OCI-LY7 (cell line): ENCODE results near the gene HMGB1. TPM values are rescaled to one million over a fixed set of nuclear protein-coding genes. Genes with fewer than 3 reads are reported as not detected.
A peak's percentile ranks its signal among the peaks of the same experiment; 100 is the strongest.
"Not testable (repeated sequence)": the region's sequence is repeated elsewhere in the genome, so short reads cannot be mapped to it uniquely, and the experiment has no call there.

Source experiments
- BruUV-seq: library from RNA; stranded (reverse); fragments of 400-500 nt; replicated peaks from 2 replicates; lab custom pipeline; 2021; lab: Mats Ljungman, UMichigan
- CTCF ChIA-PET: fragments of 300-600 bp; sonication (Branson Sonifier 250); formaldehyde crosslinking; loops from one replicate; lab custom pipeline; 2022; ENCODE audit warnings: antibody characterized with exemption; ENCODE audit not compliant: unreplicated experiment; lab: Charles Lee
- POLR2A ChIA-PET: fragments of 300-600 bp; sonication (Branson Sonifier 250); formaldehyde crosslinking; loops from one replicate; lab custom pipeline; 2022; ENCODE audit warnings: antibody characterized with exemption; lab: Charles Lee
- DNase-seq: peaks from one replicate; pipeline ENCODE4 v3.0.0-alpha.2; 2015; ENCODE audit warnings: low spot score
- H2AFZ ChIP-seq: fragments of 200-600 bp; sonication (generic), shearing (Covaris generic); 2 replicates; pipeline ENCODE4 v1.6.1; 2014; ENCODE audit warnings: mild to moderate bottlenecking, antibody characterized with exemption, low read length, moderate library complexity
- H3K27ac ChIP-seq: fragments of 200-600 bp; sonication (generic); 2 replicates; pipeline ENCODE4 v1.5.1; 2014; ENCODE audit warnings: mixed run types, low read depth, mild to moderate bottlenecking, moderate library complexity, low read length, inconsistent platforms; ENCODE audit not compliant: poor library complexity, severe bottlenecking
- H3K36me3 ChIP-seq: fragments of 200-600 bp; sonication (generic); 2 replicates; pipeline ENCODE4 v1.6.1; 2014; ENCODE audit warnings: mild to moderate bottlenecking, antibody characterized with exemption, low read length, moderate library complexity, mixed read lengths; ENCODE audit not compliant: insufficient read depth
- H3K4me1 ChIP-seq: fragments of 200-600 bp; sonication (generic); 2 replicates; pipeline ENCODE4 v1.5.1; 2014; ENCODE audit warnings: mild to moderate bottlenecking, low read length; ENCODE audit not compliant: insufficient read depth, poor library complexity, severe bottlenecking
- H3K4me2 ChIP-seq: fragments of 200-600 bp; sonication (generic); 2 replicates; pipeline ENCODE4 v1.6.1; 2014; ENCODE audit warnings: mild to moderate bottlenecking, low read length
- H3K4me3 ChIP-seq: fragments of 200-600 bp; sonication (generic); 2 replicates; pipeline ENCODE4 v1.5.1; 2014; ENCODE audit warnings: mild to moderate bottlenecking, low read depth, low read length; ENCODE audit not compliant: poor library complexity, severe bottlenecking
- H3K79me2 ChIP-seq: fragments of 200-600 bp; sonication (generic); 2 replicates; pipeline ENCODE4 v1.6.1; 2016; ENCODE audit warnings: low read depth, mild to moderate bottlenecking, low read length, moderate library complexity, mixed read lengths; ENCODE audit not compliant: insufficient read depth
- H3K9me2 ChIP-seq: fragments of 200-600 bp; sonication (generic); 2 replicates; pipeline ENCODE4 v1.6.1; 2016; ENCODE audit warnings: mild to moderate bottlenecking, low read length, mixed read lengths; ENCODE audit not compliant: insufficient read depth
- H3K9me3 ChIP-seq: fragments of 200-600 bp; sonication (generic); 2 replicates; pipeline ENCODE4 v1.6.1; 2014; ENCODE audit warnings: mild to moderate bottlenecking, mixed run types, low read length, mixed read lengths
- H4K20me1 ChIP-seq: fragments of 200-600 bp; sonication (generic); 2 replicates; pipeline ENCODE4 v1.6.1; 2014; ENCODE audit warnings: mild to moderate bottlenecking, antibody characterized with exemption, low read length, moderate library complexity, mixed read lengths; ENCODE audit not compliant: insufficient read depth
- CTCF ChIP-seq: fragments of 200-600 bp; sonication (generic); conservative IDR thresholded peaks from 2 replicates; pipeline ENCODE4 v1.5.1; 2014; ENCODE audit warnings: mild to moderate bottlenecking, antibody characterized with exemption, low read length, moderate library complexity, mixed read lengths
- EZH2phosphoT487 ChIP-seq: fragments of 200-600 bp; sonication (generic); IDR thresholded peaks from 2 replicates; pipeline ENCODE4 v1.6.1; 2018; ENCODE audit warnings: low read depth, borderline replicate concordance, mild to moderate bottlenecking, mixed run types, antibody characterized with exemption, low read length, moderate library complexity, mixed read lengths
- intact Hi-C: fragments of 100-400 bp; cut with micrococcal nuclease; formaldehyde crosslinking; loops from one replicate; pipeline ENCODE4 v1.10.0; 2022; ENCODE audit not compliant: unreplicated experiment
- total RNA-seq, 2 experiments: library from RNA; depleted of rRNA in 1 of 2; stranded (reverse); fragments of >200 nt in 1 of 2; shearing (Covaris generic) in 1 of 2; gene quantifications; 2 replicates each; pipeline ENCODE4 v1.2.3, GENCODE V29; 2014 to 2022

HMGB1 gene
- total RNA-seq, 2 experiments from 2014 or later, result 1,114 to 1,288 TPM

GRCh38 chr13:30443957-30444404 lies 21.8 kb downstream of the HMGB1 start:
- ChIA-PET POLR2A (interaction anchor here (0.7 to 16.4 kb wide), 18 partner anchors 9 to 250 kb away, joined by 3 to 235 read pairs (median 6); partner anchors contain the start of gene UBE2L5), CTCF (interaction anchor here (0.6 to 3.9 kb wide), 3 partner anchors 15 to 69 kb away, joined by 3 to 17 read pairs (median 6); no protein-coding TSS in a partner anchor)
- intact Hi-C loops, result loop anchor here (1.0 to 10.0 kb wide), 5 partner anchors 15 to 291 kb away; partner anchors contain the start of genes ALOX5AP and UBE2L5
- peaks cover 72% of the 10 kb centered on the region for H3K4me1 ChIP-seq
- peaks cover 39% of the 10 kb centered on the region for H3K79me2 ChIP-seq
- BruUV-seq, result no TSS peak
- H3K4me2 ChIP-seq, result peak overlapping the region; percentile 92
- peaks cover 18% of the 10 kb centered on the region; the same call in 1 of the 2 replicates for H3K9me3 ChIP-seq
- H3K9me2 ChIP-seq, result no peaks in the 10 kb centered on the region
- DNase-seq, result peak; percentile 97
- H4K20me1 ChIP-seq, result no peaks in the 10 kb centered on the region
- peak overlapping the region; percentile 87 for H3K4me3 ChIP-seq
- no peak overlapping the region for H2AFZ ChIP-seq
- peaks cover 30% of the 10 kb centered on the region for H3K36me3 ChIP-seq
- TF ChIP-seq CTCF (no peak; the same call in 1 of the 2 replicates), EZH2phosphoT487 (no peak)
- H3K27ac ChIP-seq, result peak overlapping the region; percentile 98

GRCh38 chr13:30443491-30443890 lies 22.2 kb downstream of the HMGB1 start:
- H3K79me2 ChIP-seq, result peaks cover 34% of the 10 kb centered on the region
- H3K4me1 ChIP-seq, result peaks cover 73% of the 10 kb centered on the region
- H3K27ac ChIP-seq, result peak overlapping the region; percentile 98
- H4K20me1 ChIP-seq, BruUV-seq, H2AFZ ChIP-seq, H3K9me2 ChIP-seq: not testable (repeated sequence)
- peak overlapping the region; percentile 87 for H3K4me3 ChIP-seq
- H3K36me3 ChIP-seq, result peaks cover 25% of the 10 kb centered on the region
- H3K4me2 ChIP-seq, result peak overlapping the region; percentile 92
- DNase-seq, result peak; percentile 61
- intact Hi-C loops, result loop anchor here (2.0 to 10.0 kb wide), 2 partner anchors 21 to 291 kb away; partner anchors contain the start of genes ALOX5AP and UBE2L5
- POLR2A ChIA-PET, result interaction anchor here (0.6 to 16.4 kb wide), 20 partner anchors 9 to 173 kb away, joined by 3 to 235 read pairs (median 5); partner anchors contain the start of genes KATNAL1 and UBE2L5
- peaks cover 18% of the 10 kb centered on the region; the same call in 1 of the 2 replicates for H3K9me3 ChIP-seq
- CTCF ChIA-PET, result interaction anchor here (1.5 to 3.9 kb wide), 2 partner anchors 14 to 69 kb away, joined by 6 to 17 read pairs; no protein-coding TSS in a partner anchor

- H3K4me3 ChIP-seq, result peak overlapping the region; percentile 87
- CTCF ChIA-PET, result interaction anchor here (1.5 to 3.9 kb wide), 2 partner anchors 13 to 68 kb away, joined by 6 to 17 read pairs; no protein-coding TSS in a partner anchor
- peak overlapping the region; percentile 64; the same call in 1 of the 2 replicates for H2AFZ ChIP-seq
- intact Hi-C loops, result loop anchor here (2.0 to 10.0 kb wide), 2 partner anchors 20 to 292 kb away; partner anchors contain the start of genes ALOX5AP and UBE2L5
- H3K4me2 ChIP-seq, result peak overlapping the region; percentile 92
- H3K9me3 ChIP-seq, result peaks cover 18% of the 10 kb centered on the region; the same call in 1 of the 2 replicates
- no peaks in the 10 kb centered on the region for H4K20me1 ChIP-seq
- H3K4me1 ChIP-seq, result peaks cover 74% of the 10 kb centered on the region
- peak overlapping the region; percentile 98 for H3K27ac ChIP-seq
- POLR2A ChIA-PET, result interaction anchor here (0.6 to 16.4 kb wide), 17 partner anchors 9 to 173 kb away, joined by 3 to 235 read pairs (median 5); partner anchors contain the start of genes KATNAL1 and UBE2L5
- TF ChIP-seq EZH2phosphoT487, result no peak
- no peak for TF ChIP-seq CTCF
- no peaks in the 10 kb centered on the region for H3K9me2 ChIP-seq
- peaks cover 29% of the 10 kb centered on the region for H3K79me2 ChIP-seq
- DNase-seq, result peak; percentile 89
- peaks cover 21% of the 10 kb centered on the region for H3K36me3 ChIP-seq
- no TSS peak for BruUV-seq
Observed at GRCh38 chr13:30442926-30443325, 22.8 kb downstream of the HMGB1 start.
